HG03469 (cell line): Measurements from ENCODE around the gene ADAM30.

Source experiments
- ATAC-seq: cut with Tn5 transposase; IDR thresholded peaks from one replicate; pipeline ENCODE4 v1.9.1; 2021; ENCODE audit warnings: mild to moderate bottlenecking, moderate library complexity, moderate number of reproducible peaks; ENCODE audit not compliant: unreplicated experiment

Gene ADAM30

DNA sequence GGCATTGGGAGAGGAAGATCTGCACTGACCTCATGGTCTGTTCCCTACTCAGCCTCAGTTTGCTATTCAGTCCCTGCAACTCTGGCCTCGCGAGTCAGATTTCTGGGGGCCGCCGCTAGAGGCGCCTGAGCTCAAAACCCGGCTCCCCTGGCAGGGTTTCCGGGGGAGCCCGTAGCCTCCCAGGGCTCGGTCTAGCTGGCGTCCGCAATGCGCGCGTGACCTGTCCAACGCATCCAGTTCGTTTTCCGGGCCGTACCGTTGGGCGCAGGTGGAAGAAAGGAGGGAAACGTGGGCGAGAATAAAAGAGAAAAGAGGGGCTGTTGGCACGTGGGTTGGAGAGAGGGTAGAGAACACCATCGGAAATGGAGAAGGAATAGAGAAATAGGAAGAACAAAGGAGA lies at the start of gene ADAM30:
Gene ADAM30, minus strand, starts transcription at position 213 of the 400 bp plus-strand sequence. Its CDS starts 179 bp downstream, at position 34.
- no peak for ATAC-seq

DNA sequence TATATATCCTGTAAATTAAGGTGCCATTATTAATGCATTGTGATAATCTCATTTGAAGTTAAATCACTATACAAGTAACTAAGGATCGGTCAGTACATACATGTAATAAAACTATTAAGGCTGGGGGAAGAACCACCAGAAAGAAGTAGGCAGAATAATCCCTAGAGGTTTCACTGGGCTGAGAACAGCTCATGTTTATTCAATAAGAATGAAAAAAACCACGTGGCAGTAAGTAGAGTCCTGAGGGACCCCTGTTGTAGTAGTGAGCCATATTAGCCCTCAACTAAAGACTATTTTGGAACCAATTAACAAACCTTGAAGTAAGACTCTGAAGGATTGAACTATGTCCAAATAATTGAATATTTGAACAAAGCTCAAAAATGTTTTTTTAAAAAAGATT lies 46.9 kb upstream of the ADAM30 start:
- ATAC-seq, result no peak

DNA sequence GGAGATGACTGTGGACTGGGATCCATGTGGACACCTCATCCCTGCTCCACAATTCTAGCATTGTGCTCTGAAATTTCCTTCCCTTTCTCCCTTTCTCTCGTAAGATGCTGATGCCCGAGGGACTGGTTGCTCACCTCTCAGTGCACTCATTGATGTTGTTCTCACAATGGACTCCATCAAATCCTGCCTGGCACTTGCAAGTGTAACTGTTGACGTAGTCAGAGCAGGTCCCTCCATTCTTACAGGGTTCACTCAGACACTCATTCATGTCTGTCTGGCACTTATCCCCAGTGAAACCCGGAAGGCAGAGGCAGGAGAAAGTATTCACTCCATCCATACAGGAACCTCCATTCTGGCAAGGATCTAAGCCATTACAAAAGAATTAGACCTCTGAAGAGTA lies 45.1 kb upstream of the ADAM30 start:
- ATAC-seq, result no peak

DNA sequence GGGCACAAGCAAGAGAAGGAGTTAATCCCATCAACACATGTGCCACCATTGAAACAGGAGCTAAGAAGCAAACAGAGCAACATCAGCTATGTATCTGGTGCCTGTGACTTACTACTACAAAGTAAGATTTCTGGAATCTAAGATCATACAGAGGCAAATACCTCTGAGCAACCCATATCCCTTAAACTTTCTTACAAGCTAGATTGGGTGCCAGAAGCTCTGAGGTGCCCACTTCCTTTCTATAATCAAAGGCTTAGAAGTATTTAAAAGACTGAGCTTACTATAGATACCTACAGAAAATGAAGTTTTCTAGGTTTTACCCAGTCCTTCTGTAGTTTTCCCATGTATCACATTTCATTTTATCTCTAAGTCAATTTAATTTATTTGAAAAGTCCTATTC lies 44.4 kb upstream of the ADAM30 start:
- no peak for ATAC-seq

DNA sequence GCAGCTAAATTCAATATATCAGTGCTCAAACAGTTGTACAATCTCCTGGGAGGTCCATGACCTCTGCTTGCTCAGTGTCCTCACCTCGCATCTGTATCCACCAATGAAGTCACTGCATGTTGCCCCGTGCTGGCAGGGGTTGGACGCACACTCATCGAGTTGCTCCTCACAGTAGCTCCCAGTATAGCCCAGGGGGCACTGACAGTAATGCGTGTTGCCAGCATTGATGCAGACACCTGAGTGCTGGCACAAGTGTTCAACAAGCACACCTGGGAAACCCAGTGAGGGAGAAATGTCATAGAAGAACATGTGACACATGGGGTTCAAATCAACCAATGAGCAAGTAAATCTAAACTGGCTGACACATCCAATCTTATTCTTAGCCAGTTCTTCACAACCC lies 40.9 kb upstream of the ADAM30 start:
- no peak for ATAC-seq

DNA sequence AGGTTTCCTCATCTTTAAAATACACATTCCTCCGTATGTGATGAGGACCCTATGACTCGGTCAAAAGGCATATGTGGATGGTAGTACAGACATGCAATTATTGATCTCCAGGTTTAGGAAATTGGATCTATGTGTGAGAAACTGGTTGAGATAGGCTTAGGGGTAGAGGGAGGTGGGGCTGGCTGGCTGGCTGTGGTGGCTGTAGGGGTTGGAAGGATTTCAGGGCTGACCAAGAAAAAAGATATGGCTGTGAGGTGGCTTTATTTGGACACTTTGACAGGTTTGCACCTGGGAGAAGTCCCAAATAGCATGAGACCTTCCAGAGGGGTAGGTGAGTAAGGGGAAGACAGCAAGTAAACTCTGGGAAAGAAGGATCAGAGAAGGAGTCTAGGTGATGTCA lies 39.6 kb upstream of the ADAM30 start:
- no peak for ATAC-seq

DNA sequence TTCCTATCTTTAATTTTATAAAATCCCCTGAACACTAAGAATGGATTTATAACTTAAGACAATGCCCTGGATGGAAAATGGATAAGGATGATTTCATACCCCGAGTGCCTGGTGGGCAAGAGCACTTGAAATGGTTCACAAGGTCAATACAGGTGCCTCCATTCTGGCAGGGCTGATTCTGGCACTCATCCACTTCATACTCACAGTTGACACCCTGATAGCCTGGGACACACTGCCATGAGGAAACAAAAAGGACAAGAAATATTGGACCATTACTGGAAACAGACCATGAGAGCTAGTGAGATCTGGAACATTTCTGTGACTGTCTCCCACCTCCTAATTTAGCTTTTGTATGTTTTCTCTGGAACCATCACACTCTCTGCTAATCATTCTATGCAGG lies 39.1 kb upstream of the ADAM30 start:
- no peak for ATAC-seq

DNA sequence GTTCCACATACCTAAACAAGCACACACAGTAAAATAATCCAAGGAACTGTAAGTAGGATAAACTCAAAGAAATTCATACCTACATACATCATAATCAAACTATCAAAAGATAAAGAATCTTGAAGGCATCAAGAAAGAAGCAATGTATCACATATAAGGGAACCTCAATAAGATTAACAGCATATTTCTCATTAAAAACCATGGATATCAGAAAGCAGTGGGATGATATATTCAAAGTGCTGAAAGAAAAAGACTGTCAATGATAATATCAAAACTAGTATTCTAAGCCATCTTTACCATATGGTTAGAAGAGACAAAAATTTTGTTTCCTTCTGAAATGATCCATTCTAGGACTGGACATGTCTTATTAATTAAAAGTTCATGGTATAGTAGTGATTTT lies 37.1 kb upstream of the ADAM30 start:
- ATAC-seq, result no peak

DNA sequence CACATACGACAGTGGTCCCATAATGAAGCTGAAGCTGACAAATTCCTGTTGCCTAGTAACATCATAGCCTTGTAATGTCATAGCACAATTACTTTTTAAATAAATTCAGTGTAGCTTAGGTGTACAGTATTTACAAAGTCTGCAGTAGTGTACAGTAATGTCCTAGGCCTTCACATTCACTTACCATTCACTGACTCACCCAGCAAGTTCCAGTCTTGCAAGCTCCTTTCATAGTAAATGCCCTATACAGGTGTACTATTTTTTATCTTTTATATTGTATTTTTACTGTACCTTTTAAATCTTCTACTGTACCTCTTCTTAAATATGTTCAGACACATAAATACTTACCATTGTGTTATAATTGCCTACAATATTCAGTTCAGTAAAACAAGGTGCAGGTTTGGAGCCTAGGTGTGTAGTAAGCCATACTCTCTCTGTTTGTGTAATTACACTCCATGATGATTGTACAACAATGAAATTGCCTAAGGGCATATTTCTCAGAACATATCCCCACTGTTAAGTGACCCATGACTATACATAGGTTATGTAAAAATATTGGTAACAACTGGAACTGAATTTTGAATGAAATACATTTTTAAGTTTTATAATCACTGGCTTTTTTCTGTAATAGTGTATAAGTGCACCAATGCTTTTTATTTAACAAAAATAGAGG lies 33.5 kb upstream of the ADAM30 start:
- ATAC-seq, result no peak

DNA sequence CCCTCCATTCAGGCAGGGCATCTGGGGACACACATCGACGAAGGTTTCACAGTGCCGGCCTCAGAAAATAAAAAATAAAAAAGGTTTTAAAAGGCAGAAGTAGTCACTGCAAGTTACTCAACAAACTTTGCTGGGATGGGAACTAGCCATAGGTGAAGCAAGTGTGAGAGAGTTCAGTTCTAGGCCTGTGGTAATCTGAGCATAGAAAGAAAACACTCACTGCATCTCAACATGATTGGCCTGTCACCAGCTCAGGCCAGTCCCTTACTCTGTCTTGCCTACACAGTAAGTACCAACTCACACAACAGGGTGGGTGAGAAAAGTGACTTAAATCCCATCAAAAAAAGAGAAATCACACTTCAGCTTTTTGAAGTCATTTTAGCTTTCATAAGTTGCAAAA lies 30.2 kb upstream of the ADAM30 start:
- ATAC-seq, result no peak

DNA sequence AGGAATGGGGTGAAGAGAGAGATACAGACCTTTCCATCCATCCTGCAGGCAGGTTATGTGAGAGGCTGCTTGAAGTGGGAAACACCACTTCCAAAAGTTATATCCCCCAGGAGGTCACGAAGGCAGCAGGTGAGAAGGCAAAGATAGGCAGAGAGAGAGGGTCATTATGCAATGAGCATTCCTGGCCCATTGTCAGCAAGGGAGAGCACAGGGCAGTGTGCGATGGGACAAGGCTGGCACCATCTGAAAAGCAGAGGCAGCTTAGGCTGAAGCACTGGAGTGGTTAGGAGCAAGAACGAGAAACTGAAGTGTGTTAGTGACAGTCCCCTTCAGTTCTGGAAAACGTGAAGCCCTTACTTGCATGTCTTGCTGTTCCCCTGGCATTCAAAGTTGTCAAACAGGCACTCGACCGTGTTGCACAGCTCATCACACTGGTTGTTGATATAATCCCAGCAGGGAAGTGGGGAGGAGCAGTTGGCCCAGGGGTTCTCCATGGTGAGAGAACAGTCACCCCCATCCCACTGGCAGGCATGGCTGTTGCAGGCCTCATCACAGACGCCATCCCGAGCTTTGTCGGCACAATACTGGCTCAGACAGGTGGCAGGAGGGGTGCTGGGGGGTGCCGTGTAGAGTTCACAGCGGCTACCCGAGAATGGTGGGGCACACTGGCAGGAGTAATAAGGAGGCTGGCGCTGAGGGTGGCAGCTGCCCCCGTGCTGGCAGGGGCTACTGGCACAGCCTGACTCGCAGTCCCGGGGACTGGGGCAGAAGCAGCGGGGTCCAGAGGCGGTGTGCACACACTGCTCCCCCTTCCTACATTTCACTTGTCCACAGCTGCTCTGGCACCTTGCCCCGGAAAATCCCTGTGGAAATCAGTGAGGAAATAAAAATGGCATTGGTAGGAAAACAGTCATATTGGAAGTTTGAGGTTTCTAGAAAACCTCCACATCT lies 28.9 kb upstream of the ADAM30 start:
- ATAC-seq, result no peak

DNA sequence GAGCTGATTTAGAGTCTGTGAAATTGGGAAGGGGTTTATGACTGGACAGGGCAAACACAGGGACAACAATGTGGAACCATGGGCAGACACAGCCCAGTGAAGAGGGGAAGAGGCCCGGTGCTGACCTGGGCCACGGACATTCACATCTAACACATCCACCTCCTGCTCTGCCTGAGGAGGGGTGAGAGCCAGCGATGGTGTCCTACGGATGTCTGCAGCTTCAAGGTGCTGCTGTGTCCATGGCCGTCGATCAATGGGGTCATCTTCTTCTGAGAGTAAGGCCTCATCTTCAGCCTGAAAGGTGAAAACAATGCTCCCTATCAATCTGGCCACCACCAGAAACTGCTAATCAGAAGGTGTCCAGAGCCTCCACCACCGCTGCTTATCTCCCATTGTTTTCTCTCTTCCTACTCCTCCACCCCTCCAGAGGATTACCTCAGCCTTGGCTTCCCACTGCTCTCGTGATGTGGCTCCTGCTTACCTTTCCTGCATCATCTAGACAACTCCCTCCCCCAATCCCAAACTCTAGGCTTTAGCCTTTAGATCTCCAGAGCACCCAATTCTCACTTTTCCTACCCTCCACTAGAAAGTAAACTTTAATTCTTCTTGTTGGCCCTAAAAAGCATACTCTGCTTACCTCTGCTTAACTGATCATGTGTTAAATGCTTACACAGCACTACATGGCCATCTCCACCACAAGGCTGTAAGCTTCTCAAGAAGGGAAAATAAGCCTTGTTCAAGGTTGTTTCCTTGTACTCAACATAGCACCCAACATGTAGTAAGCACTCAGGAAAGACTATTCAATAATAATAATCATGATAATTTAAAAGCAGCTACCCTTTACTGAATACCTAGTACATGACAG lies 24.0 kb upstream of the ADAM30 start:
- no peak for ATAC-seq

DNA sequence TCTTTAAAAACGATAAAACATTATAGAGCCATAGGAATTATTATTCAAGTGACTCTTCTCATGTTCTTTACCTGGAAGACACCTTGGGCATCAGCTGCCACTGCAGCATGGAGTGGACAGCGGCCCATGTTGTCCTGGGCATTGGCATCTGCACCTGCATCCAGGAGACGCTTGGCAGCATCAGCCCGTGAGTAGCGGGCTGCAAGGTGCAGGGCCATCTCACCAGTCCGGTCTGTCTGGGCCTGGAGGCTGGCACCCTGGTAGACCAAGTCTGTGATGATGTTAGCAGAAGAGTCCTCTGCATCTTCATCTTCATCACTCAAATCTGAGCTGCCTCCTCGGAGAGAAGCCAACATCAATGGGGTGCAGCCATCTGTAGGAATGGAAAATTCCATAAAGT lies 22.9 kb upstream of the ADAM30 start:
- ATAC-seq, result no peak

DNA sequence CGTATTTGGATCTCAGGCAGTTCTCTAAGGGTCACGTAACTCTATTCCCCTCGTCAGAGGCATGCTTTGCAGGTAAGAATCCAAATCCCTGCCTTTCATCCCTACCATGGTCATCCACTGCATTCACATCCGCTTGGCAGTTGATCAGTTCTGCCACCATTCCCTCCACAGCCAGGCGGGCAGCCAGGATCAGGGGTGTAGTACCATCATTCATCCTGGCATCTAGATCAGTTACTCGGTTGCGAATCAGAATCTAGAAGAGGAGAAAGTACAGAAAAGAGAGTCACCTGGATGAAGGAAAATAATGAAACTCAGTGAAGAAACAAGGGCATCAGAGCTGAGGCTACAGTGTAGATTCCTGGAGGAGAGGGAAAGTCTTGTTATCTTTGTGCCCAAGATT lies 22.0 kb upstream of the ADAM30 start:
- no peak for ATAC-seq

DNA sequence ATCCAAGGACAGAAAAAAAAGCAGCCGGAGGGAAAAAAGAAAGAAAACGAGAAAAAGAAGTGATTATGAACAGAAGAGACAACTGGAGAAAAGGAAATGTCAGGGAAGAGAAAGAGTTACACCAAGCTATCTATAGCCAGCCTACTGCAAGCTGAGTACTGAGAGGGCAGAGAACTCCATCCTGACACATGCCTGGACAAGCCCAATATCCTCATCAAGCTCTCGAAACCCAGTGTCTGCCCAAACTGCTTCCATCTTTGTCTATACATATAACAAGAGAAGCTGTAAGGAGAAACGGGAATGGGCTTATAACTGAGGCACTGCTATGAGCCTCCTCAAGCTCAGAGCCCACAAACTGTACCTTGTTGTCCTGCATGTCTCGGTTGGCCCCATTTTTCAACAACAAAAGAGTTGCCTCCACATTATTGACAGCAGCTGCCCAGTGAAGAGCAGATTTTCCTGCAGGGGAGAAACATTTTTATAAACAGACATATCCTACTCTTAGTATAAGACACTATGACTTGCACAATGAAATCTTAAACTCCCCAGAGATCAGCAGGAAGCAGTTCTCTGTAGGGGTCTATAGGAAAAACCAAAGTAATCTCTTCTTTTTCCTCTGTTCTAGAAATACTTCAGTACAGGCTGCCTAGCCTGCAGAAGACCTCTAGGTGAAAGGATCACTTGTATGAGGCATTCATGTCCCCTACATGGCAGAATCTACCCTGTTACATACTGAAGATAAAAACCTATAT lies 21.2 kb upstream of the ADAM30 start:
- no peak for ATAC-seq

DNA sequence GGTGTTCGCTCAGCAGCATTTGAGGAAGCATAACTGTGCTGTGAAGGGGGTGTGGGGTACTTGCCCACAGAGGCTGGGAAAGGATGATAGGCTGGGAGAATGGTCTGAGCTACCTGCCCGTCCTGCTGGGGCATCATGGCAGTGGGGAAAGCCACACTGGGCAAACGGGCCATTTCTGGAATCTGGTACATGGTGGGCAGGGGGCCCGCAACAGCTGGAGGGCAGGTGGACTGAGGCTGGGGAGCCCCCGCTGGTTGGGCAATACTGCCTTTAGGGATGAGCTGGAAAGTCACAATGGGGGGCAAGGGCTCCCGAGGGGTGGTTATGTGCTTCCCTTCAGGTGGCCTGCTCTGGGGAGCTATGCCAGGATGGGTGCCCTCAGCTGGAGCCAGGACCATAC lies 19.2 kb upstream of the ADAM30 start:
- ATAC-seq, result no peak

DNA sequence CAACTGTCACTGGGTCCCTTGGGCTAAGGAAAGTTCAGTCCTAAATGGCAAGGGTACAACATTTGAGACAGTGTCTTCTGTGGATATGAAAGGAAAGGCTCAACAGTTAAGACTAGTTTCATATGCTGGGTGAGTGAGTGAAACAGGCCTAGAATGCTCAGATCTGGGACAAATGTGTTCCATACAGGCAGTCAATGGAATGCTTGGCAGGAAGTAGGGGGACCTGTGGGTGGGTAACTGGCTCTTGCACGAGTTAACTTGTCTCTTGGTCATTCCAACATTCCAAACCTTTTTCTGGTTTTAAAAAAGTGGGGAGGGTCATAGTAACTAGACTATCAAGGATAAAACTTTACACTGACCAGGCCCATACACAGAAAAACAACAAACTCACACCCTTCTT lies 17.8 kb upstream of the ADAM30 start:
- ATAC-seq, result no peak

DNA sequence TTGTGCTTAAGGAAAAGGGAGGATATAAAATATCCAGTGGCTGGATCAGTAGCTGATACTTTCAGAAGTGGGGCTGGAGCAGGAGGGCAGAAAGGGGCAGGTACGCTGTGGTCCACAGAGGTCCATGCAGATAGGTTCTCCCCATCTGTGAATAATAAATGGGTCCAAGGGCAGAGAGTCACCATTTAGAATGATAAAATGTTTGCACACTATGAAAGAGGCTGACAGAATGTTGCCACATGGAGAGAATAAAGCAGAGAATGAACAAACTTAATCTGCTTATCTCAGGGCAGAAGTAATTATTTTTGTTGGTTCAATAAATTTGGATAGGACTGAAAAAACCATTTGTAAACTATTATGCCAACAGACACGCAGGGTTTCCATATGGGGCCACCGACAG lies 16.6 kb upstream of the ADAM30 start:
- ATAC-seq, result no peak

DNA sequence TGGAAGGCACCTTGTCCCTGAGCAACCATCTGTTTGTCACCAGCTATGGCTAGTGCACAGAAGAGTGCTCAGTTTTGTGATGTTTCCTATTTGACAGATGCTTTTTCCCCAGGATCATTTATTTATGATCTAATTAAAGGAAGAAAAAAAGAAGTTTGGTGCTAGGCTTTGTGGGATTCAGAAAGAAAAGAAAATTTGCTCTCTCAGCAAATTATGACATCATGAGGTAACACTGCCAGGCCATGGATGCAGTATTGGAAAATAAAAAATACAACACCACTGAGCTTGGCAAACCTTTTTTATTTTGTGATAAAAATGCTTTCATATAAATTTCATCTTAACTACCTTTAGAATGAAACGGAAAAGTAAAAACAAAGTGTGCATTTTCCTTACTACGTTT lies 15.5 kb upstream of the ADAM30 start:
- no peak for ATAC-seq

DNA sequence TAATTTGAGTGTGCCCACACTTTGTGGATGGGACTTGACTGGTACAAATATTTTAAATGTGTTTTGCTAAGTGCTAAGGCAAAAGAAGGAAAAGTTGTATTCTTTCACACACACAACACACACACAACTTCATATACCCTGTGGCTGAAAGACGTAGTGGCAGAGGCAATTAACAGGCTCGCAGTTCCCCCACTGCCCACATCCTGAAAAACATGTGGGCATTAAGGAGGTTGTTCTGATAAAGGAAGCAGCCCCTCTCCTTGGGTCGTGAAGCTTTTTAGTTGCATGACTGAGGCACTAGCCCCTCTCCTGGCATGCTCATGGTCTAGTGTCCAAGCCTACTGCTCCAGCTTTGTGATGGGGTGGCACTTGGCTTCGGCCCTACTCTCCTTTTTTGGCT lies 14.3 kb upstream of the ADAM30 start:
- ATAC-seq, result no peak
